ENCODE measurements around the gene ACACA.

The ACACA gene

GRCh38 chr17:37432671-37433070, 26.0 kb upstream of the ACACA start:
- no peak for DNase-seq (ENCODE audit: low read depth, low spot score)
- in situ Hi-C loops (cut with HindIII; ENCODE audit: low sequenced_read_pairs) = no loop called here
- TF ChIP-seq CTCF (IDR thresholded peaks at IDR 0.05; ENCODE audit: low read depth, low read length) = no peak
- H3K4me3 ChIP-seq (ENCODE audit: low read depth, low read length) = no peak overlapping the region

GRCh38 chr17:37430051-37430627, 23.5 kb upstream of the ACACA start:
- TF ChIP-seq CTCF (IDR thresholded peaks at IDR 0.05; ENCODE audit: low read depth, low read length) = no peak
- in situ Hi-C loops (cut with HindIII; ENCODE audit: low sequenced_read_pairs) = no loop called here
- no peak overlapping the region for H3K4me3 ChIP-seq (ENCODE audit: low read depth, low read length)
- peak; percentile 51 for DNase-seq (ENCODE audit: low read depth, low spot score)

- H3K4me3 ChIP-seq (ENCODE audit: low read depth, low read length) = no peak overlapping the region
- in situ Hi-C loops (cut with HindIII; ENCODE audit: low sequenced_read_pairs) = no loop called here
- TF ChIP-seq CTCF (IDR thresholded peaks at IDR 0.05; ENCODE audit: low read depth, low read length) = no peak
Observed at GRCh38 chr17:37429453-37429852, 22.8 kb upstream of the ACACA start.

GRCh38 chr17:37429039-37429438, 22.4 kb upstream of the ACACA start:
- in situ Hi-C loops (cut with HindIII; ENCODE audit: low sequenced_read_pairs) = no loop called here
- no peak overlapping the region for H3K4me3 ChIP-seq (ENCODE audit: low read depth, low read length)
- TF ChIP-seq CTCF (IDR thresholded peaks at IDR 0.05; ENCODE audit: low read depth, low read length) = no peak
- no peak for DNase-seq (ENCODE audit: low read depth, low spot score)

More at GRCh38 chr17:37429453-37429852, 22.8 kb upstream of the ACACA start:
- no peak for DNase-seq (ENCODE audit: low read depth, low spot score)

- TF ChIP-seq CTCF (IDR thresholded peaks at IDR 0.05; ENCODE audit: low read depth, low read length) = no peak
- no peak overlapping the region for H3K4me3 ChIP-seq (ENCODE audit: low read depth, low read length)
- in situ Hi-C loops (cut with HindIII; ENCODE audit: low sequenced_read_pairs) = no loop called here
- no peak for DNase-seq (ENCODE audit: low read depth, low spot score)
Observed at GRCh38 chr17:37425268-37425667, 18.6 kb upstream of the ACACA start.

GRCh38 chr17:37422971-37423625, 16.5 kb upstream of the ACACA start:
- no peak for TF ChIP-seq CTCF (IDR thresholded peaks at IDR 0.05; ENCODE audit: low read depth, low read length)
- no peak overlapping the region for H3K4me3 ChIP-seq (ENCODE audit: low read depth, low read length)
- DNase-seq (ENCODE audit: low read depth, low spot score) = no peak
- in situ Hi-C loops (cut with HindIII; ENCODE audit: low sequenced_read_pairs) = no loop called here

Measured in astrocyte of the spinal cord (primary cell).